ENCODE measurements around the gene CELSR1.

Gene CELSR1

DNA sequence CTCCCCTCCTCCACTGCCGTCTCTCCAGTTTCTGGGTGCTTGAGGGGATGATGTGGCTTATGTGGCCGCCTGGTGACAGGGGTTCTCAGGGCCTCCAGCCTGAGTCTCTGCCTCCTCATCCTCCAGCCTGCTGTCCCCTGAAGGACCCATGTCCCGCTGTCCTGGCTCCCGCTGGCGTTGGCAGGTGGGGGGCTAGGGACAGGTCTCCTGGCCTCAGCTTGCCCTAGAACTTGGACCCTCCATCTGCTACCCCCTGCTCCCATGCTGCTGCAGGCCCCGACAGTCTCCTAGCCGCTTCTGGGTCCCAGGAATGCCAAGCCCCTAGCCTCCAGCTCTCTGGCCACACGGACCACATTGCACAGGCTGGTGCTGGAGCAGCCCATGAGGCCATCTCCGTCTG, 13.9 kb upstream of the CELSR1 start:
- no peak for DNase-seq (ENCODE audit: low read depth in 2 of 2)

DNA sequence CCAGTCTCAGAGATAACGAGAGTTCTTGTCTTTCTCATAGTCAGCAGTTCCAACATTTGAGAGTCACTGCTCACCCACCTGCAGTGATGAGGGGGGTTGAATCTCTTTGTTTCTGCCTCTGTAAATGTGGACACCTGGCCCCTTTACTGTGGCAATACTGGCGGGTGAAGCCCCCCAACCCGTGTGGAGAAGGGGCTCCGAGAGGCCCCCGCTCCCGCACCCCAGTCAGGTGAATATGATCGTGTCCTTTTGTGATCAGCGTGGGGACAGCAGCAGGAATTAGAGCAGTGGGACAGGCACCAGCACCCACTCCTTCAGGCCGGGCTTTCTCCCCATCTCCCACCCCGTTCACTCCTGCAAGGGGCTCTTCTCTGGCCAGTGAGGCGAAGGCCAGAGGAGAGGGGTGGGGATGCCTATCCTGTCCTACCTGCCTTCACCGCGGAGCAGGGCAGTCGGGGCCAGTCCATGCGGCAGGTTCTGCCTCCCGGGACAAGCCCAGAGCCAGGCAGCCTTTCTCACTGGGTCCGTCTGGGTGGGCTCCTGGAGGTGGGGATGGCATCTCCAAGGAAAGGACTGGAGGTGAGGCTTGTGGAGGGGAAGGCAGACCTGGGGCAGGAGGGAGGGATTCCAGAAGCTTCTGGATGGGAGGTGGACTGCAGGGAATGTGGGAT, 12.7 kb upstream of the CELSR1 start:
- DNase-seq (ENCODE audit: low read depth in 2 of 2): no peak

DNA sequence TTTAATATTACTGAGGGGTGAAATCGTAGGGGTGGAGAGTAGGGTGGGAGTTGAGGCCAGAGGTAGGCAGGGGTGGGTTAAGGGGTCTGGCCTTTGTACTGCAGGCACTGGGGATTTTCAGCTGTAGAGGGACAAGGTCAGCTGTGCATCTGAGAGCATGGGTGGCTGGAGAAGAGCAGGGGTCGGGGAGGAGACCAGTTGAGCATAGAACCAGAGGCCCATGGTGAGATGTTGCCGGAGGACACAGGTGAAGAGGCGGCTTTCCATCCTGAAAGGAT, 12.1 kb upstream of the CELSR1 start:
- no peak for DNase-seq (ENCODE audit: low read depth in 2 of 2)

DNA sequence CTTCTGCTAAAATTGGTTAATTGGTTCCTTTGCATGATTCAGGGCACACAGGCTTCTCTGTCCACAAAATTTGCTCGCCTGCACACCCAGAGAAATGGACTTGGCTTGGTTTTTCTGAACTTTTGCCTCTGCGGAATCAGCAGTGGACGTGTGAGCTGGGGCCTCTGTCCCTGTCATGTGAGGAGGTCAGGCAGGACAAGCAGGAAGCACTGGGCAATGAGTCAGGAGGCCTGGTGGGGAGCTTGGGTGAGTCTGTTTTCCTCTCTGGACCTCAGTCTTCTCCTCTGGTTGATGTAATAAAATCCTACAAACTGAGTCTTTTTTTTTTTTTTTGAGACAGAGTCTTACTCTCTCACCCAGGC, 10.4 kb upstream of the CELSR1 start:
- no peak for DNase-seq (ENCODE audit: low read depth in 2 of 2)

DNA sequence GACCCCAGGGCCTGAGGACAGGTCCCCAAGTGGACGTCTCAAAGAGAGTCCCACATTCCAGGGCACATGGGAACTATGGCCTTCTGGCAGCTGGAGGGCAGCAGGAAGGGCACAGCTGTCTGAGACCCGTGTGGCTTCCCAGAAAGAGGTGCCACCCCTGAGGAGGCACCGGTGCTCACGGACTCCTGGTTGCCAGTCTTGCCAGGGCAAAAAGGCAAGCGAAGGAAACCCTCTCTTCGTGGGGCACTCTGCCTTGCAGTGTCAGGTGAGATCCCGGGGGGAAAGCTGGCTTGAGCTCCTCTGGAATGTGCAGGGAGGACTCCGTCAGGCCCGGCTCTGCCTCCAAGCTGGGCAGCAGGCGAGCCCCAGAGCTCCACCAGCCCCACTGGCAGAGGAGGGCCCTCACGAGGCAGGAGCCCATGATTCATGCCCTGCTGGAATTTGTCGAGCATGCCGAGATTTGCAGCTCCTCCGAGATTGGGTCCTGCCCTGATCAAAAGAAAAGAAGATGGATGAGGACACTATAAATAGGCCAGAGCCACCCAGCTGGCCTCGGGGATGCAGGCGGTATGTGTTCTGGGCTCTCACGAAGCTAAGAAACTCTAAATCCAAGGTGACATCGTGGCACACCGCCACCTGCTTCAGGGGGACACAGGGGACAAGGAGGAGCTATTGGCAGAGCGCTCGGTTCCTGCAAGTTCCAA, 9.9 kb upstream of the CELSR1 start:
- DNase-seq (ENCODE audit: low read depth in 2 of 2): peak in 1 of 2 experiments; percentile 24

DNA sequence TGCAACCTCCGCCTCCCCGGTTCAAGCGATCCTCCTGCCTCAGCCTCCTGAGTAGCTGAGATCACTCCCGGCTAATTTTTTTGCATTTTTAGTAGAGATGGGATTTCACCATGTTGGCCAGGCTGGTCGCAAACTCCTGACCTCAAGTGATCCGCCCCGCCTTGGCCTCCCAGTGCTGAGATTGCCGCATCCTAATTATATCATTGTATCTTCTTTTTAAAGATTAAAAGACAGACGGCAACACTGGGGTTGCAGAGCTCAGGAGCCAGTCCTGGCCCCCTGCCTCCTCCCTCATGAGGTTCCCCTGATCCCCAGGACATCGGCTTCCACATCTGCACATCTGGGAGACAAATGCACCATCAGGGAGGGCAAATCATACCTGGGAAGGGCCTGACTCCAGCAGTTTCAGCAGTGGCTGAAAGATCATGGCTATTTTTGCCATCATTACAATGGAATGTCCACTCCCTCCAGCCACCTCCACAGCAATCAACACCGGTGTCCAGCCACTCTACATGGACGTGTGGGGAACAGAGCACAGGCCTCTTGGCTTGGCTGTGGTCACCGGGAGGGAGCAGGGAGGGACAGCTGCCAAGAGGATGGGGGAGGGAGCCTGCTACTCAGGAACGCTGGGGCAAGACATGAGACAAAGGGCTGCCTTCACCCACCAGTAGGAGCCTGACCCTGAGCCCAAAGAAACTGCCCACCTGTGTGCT, 9.2 kb upstream of the CELSR1 start:
- no peak for DNase-seq (ENCODE audit: low read depth in 2 of 2)

DNA sequence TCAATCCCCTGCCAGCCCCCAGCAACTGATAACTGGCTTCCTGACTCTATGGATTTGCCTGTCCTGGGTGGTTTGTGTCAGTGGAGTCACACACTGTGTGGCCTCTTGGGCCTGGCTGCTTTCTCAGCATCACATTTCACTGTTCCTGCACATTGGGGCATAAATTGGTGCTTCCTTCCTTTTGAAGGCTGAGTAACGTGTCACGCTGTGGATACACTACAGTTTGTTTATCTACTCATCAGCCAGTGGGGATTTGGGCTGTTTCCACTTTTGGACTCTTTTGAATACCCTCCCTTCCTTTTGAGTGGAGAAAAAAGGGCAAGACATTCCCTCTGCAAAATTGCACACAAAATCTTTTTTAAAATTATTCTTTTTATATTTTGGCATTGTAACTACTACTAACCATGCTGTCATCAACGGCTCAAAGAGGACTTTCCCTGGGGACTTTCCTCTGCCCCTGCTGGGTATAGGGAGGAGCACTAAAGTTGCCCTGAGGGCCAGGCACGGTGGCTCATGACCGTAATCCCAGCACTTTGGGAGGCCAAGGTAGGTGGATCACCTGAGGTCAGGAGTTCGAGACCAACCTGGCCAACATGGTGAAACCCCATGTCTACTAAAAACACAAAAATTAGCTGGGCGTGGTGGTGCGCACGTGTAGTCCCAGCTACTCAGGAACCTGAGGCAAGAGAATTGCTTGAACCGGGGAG, 7.8 kb upstream of the CELSR1 start:
- no peak for DNase-seq (ENCODE audit: low read depth in 2 of 2)

DNA sequence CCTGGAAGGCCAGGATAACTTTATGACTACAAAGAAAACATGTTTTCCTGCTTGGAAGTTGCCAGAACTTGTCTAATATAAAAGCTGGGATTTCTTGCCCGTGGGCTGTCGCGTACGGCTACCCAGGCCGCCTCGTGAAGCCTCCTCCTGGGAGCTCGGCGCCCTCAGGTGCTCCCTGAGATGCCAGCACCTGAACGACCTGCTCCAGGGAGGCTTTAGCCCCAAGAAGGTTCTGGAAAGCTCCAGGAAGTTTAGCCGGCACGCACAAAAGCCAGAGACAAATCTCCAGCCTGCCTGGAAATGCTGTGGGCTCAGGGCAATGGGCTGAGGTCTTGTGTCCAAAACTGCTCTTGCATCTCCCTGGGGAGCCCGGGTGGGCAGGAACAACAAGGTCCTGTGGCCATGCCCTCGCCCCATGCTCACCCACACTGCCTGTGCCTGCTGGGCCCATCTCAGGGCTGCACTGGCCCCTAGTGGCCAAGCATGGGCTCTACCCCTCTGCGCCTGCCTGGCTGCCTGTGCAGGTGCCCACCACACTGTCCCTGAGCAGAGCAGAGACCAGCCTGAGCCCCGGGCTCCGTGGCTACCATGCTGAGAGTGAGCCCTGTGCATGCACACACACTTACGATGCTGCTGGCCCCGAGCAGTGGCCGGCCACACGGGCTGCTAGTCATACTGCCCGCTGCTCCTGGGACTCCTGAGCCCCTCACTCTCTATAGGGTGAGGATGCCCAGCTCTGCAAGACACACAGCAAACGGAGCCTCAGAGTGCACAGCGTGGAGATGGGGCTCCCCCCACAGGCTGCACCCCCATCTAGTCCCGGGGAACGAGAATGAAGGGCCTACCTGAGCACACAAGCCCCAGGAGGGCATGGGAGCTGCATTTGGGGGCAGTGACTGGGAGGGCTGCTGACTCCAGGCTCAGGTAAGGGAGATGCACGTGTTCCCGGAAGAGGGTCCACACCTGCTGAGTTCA, 4.9 kb upstream of the CELSR1 start:
- DNase-seq (ENCODE audit: low read depth in 2 of 2): no peak

DNA sequence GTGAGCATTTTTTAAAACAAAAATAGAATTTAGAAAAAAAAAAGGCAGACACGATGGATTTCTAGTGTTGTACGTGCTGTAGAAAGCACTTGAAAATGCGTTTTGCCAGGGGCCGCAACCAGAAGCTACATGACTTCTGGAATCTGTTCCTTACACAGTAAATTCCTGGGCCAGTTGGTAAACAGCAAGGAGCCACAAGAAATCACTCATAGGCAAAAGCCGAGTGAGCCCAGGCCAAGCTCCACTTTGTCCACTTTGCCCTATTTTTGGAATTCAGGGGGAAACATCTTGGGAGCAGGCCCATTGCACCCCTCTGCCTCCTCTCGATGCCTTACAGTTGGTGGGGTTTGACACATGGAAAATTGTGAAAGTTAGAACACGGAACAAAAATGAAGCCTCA, 4.1 kb upstream of the CELSR1 start:
- DNase-seq (ENCODE audit: low read depth in 2 of 2): no peak

DNA sequence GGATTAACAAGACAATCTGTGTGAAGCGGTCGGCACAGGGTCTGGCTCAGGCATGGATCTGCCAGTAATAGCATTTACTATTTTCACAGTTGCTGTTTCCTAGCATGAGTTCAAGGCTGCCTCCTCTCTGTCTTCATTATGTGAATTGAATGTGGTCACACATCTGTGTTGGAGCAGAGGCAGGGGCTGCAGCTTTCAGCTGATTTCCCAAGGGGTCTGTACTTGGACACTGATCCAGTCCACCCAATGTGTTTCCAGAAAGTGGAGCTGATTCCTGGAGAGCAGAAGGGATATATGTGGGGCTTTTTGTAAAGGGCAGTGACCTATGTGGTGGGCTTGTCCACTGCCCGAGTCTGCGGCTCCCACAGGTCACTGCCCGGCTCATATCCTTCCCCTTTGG, 3.5 kb upstream of the CELSR1 start:
- DNase-seq (ENCODE audit: low read depth in 2 of 2): no peak

DNA sequence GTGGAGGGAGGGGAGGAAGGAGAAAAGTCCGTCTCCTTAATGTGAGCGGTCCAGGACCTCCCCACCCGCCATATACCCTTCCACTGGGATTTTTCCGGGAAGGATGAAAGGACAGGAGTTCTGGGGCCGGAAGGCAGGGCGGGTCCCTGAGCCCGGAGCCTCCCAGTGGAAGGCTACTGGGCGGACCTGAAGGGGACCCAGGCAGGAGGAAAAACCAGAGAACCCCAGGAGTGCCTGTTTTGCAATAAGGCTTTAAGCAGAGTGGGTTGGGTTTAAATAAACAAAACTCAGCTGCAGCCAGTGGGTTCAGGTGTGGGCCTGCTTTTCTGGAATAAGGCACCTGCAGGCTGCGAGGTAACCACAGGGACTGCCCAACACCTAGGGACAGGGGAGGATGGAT, 1.7 kb upstream of the CELSR1 start:
- DNase-seq (ENCODE audit: low read depth in 2 of 2): no peak

DNA sequence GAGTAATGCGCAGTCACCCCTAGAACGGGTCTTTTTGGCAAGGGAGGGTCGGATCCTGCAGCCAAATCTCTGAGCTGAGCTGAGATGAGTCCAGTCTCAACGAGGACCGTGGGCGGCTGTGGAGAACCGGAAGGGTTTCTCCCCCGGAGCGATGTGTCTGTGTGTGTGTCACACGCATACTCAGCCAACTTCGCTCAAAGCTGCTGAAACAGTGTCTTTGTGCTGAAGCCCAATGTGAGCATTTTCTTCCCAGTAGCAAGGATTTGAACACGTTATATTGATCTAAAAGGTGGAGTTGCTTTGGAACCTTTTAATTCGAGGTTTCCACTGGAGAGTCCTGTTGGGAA, 1.4 kb upstream of the CELSR1 start:
- no peak for DNase-seq (ENCODE audit: low read depth in 2 of 2)

DNA sequence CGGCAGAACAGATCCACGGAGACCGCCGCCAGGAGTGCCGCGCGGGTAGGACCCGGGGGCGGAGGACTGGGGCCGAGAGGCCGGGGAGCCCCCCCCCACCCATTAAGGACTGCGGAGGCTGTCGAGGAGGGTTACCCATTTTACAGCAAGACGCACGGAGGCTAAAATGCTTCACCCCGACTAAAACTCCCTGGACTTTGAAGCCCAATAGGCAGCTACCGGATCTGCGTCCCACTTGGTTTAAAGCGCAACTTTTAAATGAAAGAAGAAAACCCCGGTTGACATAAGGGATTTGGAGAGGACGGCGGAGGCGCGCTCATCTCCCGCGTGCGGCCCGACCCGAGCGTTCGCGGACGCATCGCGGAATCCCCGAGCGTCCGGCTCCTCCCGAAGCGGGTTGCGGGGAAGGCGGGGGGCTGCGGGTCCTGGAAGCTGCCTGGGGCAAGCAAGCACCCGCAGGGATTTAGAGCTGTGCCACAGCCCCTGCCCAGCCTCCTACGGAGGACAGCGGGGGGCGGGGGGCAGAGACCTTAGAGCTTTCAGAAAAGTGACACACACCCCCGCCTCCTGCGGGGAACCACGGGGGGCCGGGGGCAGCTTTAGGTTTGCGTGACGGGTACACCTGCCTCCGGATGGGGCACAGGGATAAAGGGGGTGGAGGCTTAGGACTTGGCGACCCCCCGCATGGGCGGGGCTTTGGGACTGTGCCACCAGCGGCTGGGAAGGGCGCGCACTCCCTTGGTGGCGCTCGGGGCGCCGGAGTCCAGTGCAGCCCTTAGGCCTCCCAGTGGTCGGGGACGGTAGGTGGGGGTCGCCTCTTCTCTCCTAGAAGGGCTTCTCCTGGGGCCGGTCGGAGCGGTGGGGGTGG, 760 bp upstream of the CELSR1 start:
- no peak for DNase-seq (ENCODE audit: low read depth in 2 of 2)

DNA sequence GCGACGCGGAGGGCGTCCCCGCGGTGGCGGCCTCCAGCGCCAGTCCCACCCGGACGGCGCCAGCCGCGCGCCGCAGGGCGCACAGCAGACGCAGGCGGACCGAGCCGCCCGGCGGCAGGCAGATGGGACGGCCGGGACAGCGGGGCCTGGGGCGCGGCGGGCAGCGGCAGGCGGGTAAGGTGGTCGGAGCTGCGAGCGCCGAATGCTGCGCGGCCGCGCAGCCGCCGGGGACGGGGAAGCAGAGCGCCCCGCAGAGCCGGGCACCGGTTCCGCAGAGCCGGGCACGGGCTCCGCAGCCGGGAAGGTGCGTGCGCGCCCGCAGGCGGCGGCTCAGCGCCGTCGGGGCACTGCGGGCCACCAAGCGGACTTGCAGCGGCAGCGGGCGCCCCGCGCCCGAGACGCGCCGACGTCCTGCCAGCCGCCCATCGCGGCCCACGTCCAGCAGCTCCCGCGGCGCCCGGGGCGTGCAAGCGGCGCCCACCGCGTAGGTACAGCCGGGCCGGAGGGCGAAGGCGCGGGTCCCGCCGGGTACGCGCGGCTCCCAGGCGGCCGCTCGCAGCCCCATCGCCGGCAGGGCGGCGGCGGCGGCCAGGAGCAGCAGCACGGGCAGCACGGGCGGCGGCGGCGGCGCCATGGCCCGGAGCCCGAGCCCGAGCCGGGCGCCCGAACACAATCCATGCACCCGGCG, 739 bp downstream of the CELSR1 start:
- no peak for DNase-seq (ENCODE audit: low read depth in 2 of 2)

DNA sequence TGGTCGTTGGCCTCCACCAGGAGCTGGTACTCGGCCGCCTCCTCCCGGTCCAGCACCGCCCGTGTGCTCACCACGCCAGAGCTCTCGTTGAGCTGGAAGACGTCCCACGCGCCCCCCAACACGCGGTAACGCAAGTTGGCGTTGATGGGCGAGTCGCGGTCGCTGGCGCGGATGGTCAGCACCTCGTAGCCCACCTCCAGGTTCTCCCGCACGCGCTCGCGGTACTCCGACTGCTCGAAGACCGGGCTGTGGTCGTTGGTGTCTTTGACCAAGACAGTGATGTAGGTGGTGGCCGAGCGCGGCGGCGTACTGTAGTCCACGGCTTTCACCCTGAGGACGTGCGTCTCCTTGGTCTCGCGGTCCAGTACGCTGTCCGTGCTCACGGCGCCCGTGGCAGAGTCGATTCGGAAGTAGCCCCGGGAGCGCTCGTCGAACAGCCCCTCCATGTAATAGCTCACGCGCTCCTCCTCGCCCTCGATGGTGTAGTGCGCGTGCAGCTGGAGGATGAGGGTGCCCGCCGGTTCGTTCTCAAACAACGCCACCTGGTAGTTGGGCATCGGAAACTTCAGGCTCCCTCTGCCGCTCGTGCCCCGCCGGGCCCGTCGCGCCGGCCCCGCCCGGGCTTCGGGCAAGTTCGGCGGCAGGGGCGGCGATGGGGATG, 1.4 kb downstream of the CELSR1 start:
- no peak for DNase-seq (ENCODE audit: low read depth in 2 of 2)

DNA sequence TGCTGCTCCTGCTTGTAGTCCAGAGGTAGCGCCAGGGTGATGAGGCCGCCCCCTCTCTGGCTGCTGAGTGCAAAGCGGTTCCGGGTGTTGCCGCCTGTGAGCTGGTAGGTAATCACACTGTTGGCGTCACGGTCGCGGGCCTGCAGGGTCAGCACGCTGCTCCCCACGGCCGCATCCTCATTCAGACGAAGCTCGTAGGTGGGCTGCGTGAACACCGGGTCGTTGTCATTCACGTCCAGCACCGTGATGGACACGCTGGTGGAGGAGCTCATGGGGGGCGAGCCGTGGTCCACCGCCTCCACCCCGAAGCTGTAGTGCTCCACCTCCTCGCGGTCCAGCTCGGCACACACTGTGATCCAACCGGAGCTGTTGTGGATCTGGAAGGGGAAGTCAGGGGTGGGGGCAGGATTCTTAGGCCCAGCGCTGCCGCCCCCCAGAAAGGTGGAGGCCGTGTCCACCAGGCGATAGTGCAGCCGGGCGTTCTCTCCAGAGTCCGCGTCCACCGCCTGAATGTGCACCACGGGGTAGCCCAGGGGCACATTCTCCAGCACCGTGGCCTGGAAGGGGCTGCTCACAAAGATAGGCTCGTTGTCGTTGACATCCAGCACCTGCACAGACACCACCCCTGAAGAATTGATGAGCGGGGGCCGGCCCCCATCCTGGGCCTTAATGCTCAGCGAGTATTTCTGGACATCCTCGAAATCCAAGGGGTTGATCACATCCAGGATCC, 2.4 kb downstream of the CELSR1 start:
- DNase-seq (ENCODE audit: low read depth in 2 of 2): no peak

DNA sequence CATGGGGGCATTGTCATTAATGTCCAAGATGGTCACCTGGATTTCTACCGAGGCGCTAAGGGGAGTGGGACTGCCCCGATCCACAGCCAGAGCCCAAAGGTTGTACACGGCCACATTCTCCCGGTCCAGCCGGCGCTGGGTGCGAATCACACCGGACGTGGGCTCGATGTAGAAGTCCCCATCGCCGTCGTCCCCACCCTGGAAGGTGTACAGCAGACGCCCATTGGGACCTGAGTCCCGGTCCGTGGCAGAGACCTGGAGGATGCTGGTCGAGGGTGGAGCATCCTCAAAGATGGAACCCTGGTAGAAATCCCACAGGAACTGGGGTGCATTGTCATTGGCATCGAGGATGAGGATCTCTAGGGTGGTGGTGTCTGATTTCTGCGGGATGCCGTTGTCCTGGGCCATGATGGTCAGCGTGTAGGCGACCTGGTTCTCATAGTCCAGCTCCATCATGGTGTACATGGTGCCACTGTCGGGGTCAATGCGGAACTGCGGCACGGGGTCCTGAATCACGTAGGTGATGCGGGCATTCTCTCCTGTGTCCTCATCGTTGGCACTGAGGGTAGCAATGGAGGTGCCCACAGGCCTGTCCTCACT, 3.1 kb downstream of the CELSR1 start:
- DNase-seq (ENCODE audit: low read depth in 2 of 2): no peak

DNA sequence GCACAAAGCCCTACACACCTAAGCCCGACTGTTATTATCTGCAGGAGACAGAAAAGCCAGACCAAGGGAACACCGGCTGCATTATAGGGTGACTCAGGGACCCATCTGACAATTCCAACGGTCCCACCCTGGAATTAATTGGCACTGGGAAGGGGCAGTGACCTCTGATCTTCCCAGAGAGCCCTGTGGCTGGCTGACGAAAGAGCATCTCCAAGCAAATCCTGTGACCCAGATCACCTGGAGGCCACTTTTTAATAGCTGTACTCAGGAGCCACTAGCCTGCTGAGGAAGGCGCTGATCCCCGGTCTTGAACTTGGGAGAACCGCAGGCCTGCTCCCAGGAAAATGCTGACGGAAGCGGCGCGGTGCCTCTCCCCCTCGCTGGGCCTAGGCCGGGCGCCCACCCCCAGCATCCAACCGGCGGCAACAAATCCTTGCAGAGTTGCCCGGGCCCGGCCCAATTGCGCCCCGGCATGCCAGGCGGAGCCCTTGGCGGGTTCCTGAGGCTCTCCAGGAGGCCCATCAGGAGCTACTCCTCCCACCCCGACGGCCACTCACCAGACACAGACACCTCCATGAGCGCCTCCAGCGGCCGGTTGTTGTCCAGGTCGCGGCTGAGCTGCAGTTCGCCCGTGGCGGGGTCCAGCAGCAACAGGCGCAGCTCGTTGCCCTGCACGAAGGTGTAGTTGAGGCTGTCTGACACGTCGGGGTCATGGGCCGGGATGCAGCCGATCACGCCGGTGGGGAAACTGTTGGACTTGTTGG, 4.2 kb downstream of the CELSR1 start:
- DNase-seq (ENCODE audit: low read depth in 2 of 2): no peak
